ENCODE measurements around the gene CFAP43. TPM values are rescaled to one million over a fixed set of nuclear protein-coding genes. Genes with fewer than 3 reads are reported as not detected.

The CFAP43 gene
- total and polyA plus RNA-seq, 10 of the 15 experiments (the other 5 are each of a cell fraction or from before 2014, with no cell fraction given): 0.06 to 0.14 (median 0.10) TPM; not detected in 5

- ChIA-PET CTCF (interaction anchor here (0.7 to 1.1 kb wide), 3 partner anchors 13 to 434 kb away, joined by 3 read pairs; partner anchors contain the start of gene ITPRIP), RAD21 (ENCODE audit: unreplicated experiment) (no interaction called here), POLR2A (no interaction called here), SMC1A (ENCODE audit: uncharacterized antibody, unreplicated experiment) (interaction anchor here (1.0 to 1.2 kb wide), 3 partner anchors 8 to 15 kb away, joined by 3 to 5 read pairs (median 3); partner anchors contain the start of gene GSTO1)
- Histone ChIP-seq H3K9me3 (replicated peaks; ENCODE audit: control insufficient read depth, insufficient read depth, low read length) (peaks cover 6% of the 10 kb centered on the region), H2AFZ (ENCODE audit: control insufficient read depth, low read depth, low read length) (no peak overlapping the region), H3K36me3 (ENCODE audit: control insufficient read depth in 2 of 2, insufficient read depth in 2 of 2, low read length in 1 of 2) (no peaks in the 10 kb centered on the region), H3K27ac (ENCODE audit: control insufficient read depth, insufficient read depth) (no peak overlapping the region), H3K4me1 (ENCODE audit: control insufficient read depth, insufficient read depth, low read length) (no peaks in the 10 kb centered on the region), H3K4me3 (no peak overlapping the region), H4K20me1 (ENCODE audit: control insufficient read depth, insufficient read depth) (no peaks in the 10 kb centered on the region), H3K9ac (ENCODE audit: control insufficient read depth, insufficient read depth, low read length) (no peak overlapping the region), H3K79me2 (ENCODE audit: control insufficient read depth, insufficient read depth, low read length) (no peaks in the 10 kb centered on the region), H3K27me3 (replicated peaks in 1 of 2; ENCODE audit: control insufficient read depth in 2 of 2, insufficient read depth in 2 of 2, low read length in 1 of 2) (no peaks in the 10 kb centered on the region), H3K4me2 (ENCODE audit: control insufficient read depth, insufficient read depth) (no peak overlapping the region)
- intact Hi-C loops (cut with micrococcal nuclease; ENCODE audit: unreplicated experiment): no loop called here
- no peak for ATAC-seq
- WGBS (ENCODE audit: insufficient coverage, insufficient replicate concordance, low lambda C conversion rate, missing lambda C conversion rate): 33% methylated on average over 3 of the region's 3 CpGs
- in situ Hi-C loops (cut with MboI): no loop called here
- no peak for DNase-seq (ENCODE audit: low read depth, low spot score)
- no peak for FAIRE-seq
- no TSS peak for BruUV-seq (replicated peaks)
- no peak for TF ChIP-seq BACH1 (IDR thresholded peaks at IDR 0.05; ENCODE audit: borderline replicate concordance)
- no peak for TF ChIP-seq CREM (IDR thresholded peaks at IDR 0.05; ENCODE audit: low read depth)
- TF ChIP-seq IKZF2 (IDR thresholded peaks at IDR 0.05): no peak
- TF ChIP-seq CHD4 (IDR thresholded peaks at IDR 0.05): no peak
- no peak for TF ChIP-seq NR2C1 (IDR thresholded peaks at IDR 0.05)
- no peak for TF ChIP-seq CREB1 (IDR thresholded peaks at IDR 0.05; ENCODE audit: low read depth)
- TF ChIP-seq ZNF384 (IDR thresholded peaks at IDR 0.05; ENCODE audit: borderline replicate concordance, low read depth, low read length): no peak
Measured at GRCh38 chr10:104247513-104248146, 15.5 kb upstream of the CFAP43 start.

- no peak for DNase-seq (ENCODE audit: low read depth, low spot score)
- H4K20me1 ChIP-seq (ENCODE audit: control insufficient read depth, insufficient read depth): no peaks in the 10 kb centered on the region
- SMC1A ChIA-PET (ENCODE audit: uncharacterized antibody, unreplicated experiment): interaction anchor here (1.1 to 1.2 kb wide), 2 partner anchors 9 to 16 kb away, joined by 3 to 5 read pairs; partner anchors contain the start of gene GSTO1
- H3K36me3 ChIP-seq (ENCODE audit: control insufficient read depth in 2 of 2, insufficient read depth in 2 of 2, low read length in 1 of 2): no peaks in the 10 kb centered on the region
- H2AFZ ChIP-seq (ENCODE audit: control insufficient read depth, low read depth, low read length): no peak overlapping the region
- H3K9ac ChIP-seq (ENCODE audit: control insufficient read depth, insufficient read depth, low read length): no peak overlapping the region
- no peaks in the 10 kb centered on the region for H3K4me1 ChIP-seq (ENCODE audit: control insufficient read depth, insufficient read depth, low read length)
- FAIRE-seq: no peak
- intact Hi-C loops (cut with micrococcal nuclease; ENCODE audit: unreplicated experiment): no loop called here
- CTCF ChIA-PET: interaction anchor here (0.6 kb wide), 1 partner anchor 19 kb away, joined by 3 read pairs; no protein-coding TSS in a partner anchor
- no peak for ATAC-seq
- no peak for TF ChIP-seq ETV6 (conservative IDR thresholded peaks at IDR 0.05 in 1 of 2, IDR thresholded peaks at IDR 0.05 in 1 of 2; ENCODE audit: borderline replicate concordance in 1 of 2, low read depth in 1 of 2)
- TF ChIP-seq ATF3 (IDR thresholded peaks at IDR 0.05; ENCODE audit: borderline replicate concordance, extremely low read depth, low read depth, low read length): no peak
- no peak for TF ChIP-seq DPF2 (IDR thresholded peaks at IDR 0.05)
- no peak for TF ChIP-seq MYC (IDR thresholded peaks at IDR 0.05; ENCODE audit: insufficient read depth, insufficient read length, insufficient replicate concordance, low read length, severe bottlenecking)
- TF ChIP-seq MTA3 (IDR thresholded peaks at IDR 0.05; ENCODE audit: borderline replicate concordance, low read length): no peak
- no peak for TF ChIP-seq FOS (IDR thresholded peaks at IDR 0.05; ENCODE audit: borderline replicate concordance, extremely low read depth, insufficient read length)
- no peak overlapping the region for H3K4me2 ChIP-seq (ENCODE audit: control insufficient read depth, insufficient read depth)
- no peak overlapping the region for H3K4me3 ChIP-seq
- peaks cover 6% of the 10 kb centered on the region for H3K9me3 ChIP-seq (replicated peaks; ENCODE audit: control insufficient read depth, insufficient read depth, low read length)
- in situ Hi-C loops (cut with MboI): no loop called here
- RAD21 ChIA-PET (ENCODE audit: unreplicated experiment): no interaction called here
- BruUV-seq (replicated peaks): no TSS peak
- H3K27ac ChIP-seq (ENCODE audit: control insufficient read depth, insufficient read depth): no peak overlapping the region
- 0% methylated on average over 2 of the region's 2 CpGs for WGBS (ENCODE audit: insufficient coverage, insufficient replicate concordance, low lambda C conversion rate, missing lambda C conversion rate)
- POLR2A ChIA-PET: no interaction called here
- no peaks in the 10 kb centered on the region for H3K79me2 ChIP-seq (ENCODE audit: control insufficient read depth, insufficient read depth, low read length)
- H3K27me3 ChIP-seq (replicated peaks in 1 of 2; ENCODE audit: control insufficient read depth in 2 of 2, insufficient read depth in 2 of 2, low read length in 1 of 2): no peaks in the 10 kb centered on the region
Measured at GRCh38 chr10:104246976-104247375, 14.8 kb upstream of the CFAP43 start.

Data from GM12878 (cell line).